NB4 (cell line): ENCODE measurements around the gene TMCO4.

Experiments used
- DNase-seq: peaks from one replicate; pipeline ENCODE4 v3.0.0; 2010; ENCODE audit warnings: low read depth
- H3K4me3 ChIP-seq: one replicate; pipeline ENCODE4 v1.5.1; 2011; ENCODE audit warnings: mild to moderate bottlenecking, low read depth, low read length, moderate library complexity
- MYC ChIP-seq: IDR thresholded peaks from 2 replicates; pipeline ENCODE4 v1.6.1; 2011; ENCODE audit warnings: low read depth, low read length
- POLR2A ChIP-seq: IDR thresholded peaks from 2 replicates; pipeline ENCODE4 v1.6.1; 2011; ENCODE audit warnings: mild to moderate bottlenecking; ENCODE audit not compliant: insufficient read length; ENCODE audit errors: extremely low read depth
- TF ChIP-seq, protein P1 (sequence below): IDR thresholded peaks from 2 replicates; pipeline ENCODE4 v1.6.1; 2011; ENCODE audit warnings: low read depth, low read length
- TF ChIP-seq, protein P2 (sequence below): IDR thresholded peaks from one replicate; pipeline ENCODE4 v1.5.1; 2012; ENCODE audit warnings: low read depth, low read length

Gene TMCO4

GRCh38 chr1:19770436-19771190 is 29.1 kb downstream of the TMCO4 start:
- DNase-seq: no peak
- TF ChIP-seq, protein P1, sequence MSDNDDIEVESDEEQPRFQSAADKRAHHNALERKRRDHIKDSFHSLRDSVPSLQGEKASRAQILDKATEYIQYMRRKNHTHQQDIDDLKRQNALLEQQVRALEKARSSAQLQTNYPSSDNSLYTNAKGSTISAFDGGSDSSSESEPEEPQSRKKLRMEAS: no peak
- TF ChIP-seq POLR2A: no peak
- TF ChIP-seq, protein P2, sequence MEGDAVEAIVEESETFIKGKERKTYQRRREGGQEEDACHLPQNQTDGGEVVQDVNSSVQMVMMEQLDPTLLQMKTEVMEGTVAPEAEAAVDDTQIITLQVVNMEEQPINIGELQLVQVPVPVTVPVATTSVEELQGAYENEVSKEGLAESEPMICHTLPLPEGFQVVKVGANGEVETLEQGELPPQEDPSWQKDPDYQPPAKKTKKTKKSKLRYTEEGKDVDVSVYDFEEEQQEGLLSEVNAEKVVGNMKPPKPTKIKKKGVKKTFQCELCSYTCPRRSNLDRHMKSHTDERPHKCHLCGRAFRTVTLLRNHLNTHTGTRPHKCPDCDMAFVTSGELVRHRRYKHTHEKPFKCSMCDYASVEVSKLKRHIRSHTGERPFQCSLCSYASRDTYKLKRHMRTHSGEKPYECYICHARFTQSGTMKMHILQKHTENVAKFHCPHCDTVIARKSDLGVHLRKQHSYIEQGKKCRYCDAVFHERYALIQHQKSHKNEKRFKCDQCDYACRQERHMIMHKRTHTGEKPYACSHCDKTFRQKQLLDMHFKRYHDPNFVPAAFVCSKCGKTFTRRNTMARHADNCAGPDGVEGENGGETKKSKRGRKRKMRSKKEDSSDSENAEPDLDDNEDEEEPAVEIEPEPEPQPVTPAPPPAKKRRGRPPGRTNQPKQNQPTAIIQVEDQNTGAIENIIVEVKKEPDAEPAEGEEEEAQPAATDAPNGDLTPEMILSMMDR: no peak
- TF ChIP-seq MYC: no peak
- H3K4me3 ChIP-seq: no peak overlapping the region

GRCh38 chr1:19769211-19769932 is 30.3 kb downstream of the TMCO4 start:
- TF ChIP-seq MYC (no peak), POLR2A (no peak)
- TF ChIP-seq, protein P1: no peak
- TF ChIP-seq, protein P2: no peak
- no peak overlapping the region for H3K4me3 ChIP-seq
- DNase-seq: no peak

GRCh38 chr1:19768353-19769210 is 31.1 kb downstream of the TMCO4 start:
- no peak for DNase-seq
- TF ChIP-seq MYC (no peak), POLR2A (no peak)
- TF ChIP-seq, protein P1: no peak
- TF ChIP-seq, protein P2: no peak
- no peak overlapping the region for H3K4me3 ChIP-seq

DNA sequence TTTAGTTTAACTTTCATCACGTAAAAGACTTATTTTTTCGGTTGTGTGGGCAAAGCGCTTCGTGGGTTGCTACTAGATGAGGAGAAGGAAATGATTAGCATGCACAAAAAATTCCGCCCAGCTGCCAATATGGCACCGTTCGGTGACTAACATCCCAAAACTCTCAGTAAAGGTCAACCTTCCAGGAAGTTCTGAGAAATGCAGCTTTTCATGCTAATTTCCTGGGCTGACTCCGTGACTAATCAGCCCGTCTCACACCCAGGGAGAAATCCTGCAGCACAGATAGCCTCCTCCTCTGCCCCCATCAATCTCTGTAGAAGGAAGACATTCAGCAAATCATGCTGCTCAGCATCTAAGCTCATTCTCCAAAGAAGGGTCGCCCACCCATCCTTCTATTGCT is 34.1 kb downstream of the TMCO4 start:
- no peak overlapping the region for H3K4me3 ChIP-seq
- no peak for TF ChIP-seq POLR2A
- no peak for TF ChIP-seq MYC
- TF ChIP-seq, protein P2: no peak
- TF ChIP-seq, protein P1: no peak
- no peak for DNase-seq

GRCh38 chr1:19764848-19765247 is 34.9 kb downstream of the TMCO4 start:
- TF ChIP-seq MYC (no peak), POLR2A (no peak)
- TF ChIP-seq, protein P1: no peak
- TF ChIP-seq, protein P2: no peak
- DNase-seq: no peak
- no peak overlapping the region for H3K4me3 ChIP-seq
